ENCODE results near the gene SLC6A18.

Gene SLC6A18

GRCh38 chr5:1203968-1204692 is 21.1 kb upstream of the SLC6A18 start:
- no peak for DNase-seq

DNA sequence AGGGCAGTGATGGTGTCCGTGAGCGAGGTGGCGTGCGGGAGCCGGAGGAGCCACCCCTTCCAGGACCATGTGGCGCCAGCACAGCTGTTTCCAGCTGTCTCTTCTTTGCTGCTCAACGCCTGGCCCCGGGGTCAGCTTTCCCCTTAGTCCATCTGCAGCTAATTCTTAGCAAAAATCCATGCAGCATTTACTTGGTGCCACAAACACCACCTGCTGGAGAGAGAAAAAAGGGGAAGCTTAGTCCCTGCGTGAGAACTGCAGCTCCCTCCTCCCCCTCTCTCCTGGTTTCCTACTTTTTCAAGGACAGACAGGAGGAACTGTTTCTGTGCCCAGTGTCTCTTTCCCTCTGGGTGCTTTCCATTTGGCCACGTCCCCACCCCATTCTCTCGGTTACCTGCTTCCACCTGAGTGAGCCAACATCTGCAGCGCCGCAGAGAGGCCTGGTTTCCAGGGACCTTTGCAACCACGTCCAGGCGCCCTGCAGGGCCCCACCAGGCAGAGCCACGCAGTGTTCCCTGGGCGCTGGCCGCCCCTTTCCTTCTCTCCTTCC is 20.4 kb upstream of the SLC6A18 start:
- no peak for DNase-seq

GRCh38 chr5:1205255-1206180 is 19.7 kb upstream of the SLC6A18 start:
- no peak for DNase-seq

DNA sequence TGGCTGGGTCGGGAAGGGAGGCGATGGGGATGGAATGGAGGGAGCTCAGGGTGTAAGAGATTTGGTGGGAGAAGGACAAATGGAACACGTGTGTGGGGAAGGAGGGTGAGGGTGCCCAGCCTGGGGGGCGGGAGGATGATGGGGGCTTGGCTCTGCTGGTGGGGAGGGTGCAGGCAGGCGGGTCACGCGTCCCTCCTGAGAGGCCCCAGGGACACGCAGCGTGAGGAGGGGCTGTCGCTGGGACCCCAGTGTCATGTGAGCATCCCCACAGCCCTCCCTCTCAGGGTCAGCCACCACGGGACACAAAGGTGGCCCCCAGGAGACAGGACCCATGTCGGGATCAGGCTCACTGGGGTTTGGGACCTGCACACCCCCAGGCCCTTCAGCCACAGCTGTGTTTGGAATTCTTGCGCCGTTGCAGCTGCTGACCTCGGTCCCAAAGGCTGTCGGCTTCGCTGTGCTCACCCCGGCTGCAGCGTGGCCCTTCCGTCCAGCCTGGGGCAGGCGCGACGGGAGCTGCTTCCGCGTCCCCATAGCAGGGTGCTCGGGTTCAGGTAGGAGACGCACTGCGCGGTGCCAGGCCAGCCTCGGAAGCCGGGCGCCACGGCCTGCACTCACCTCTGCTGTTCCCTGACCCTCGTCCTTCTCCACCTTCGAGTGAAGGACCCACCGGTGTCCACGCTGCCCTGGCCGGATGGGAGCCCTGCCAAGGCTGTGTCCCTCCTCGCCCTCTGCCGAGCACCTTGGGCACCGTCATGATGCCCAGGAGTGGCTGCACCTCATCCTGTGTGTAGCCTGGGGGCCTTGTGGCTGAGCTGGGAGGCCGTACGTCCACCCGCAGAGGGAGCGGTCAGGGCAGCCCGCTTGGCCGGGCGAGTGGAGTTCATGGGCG is 18.4 kb upstream of the SLC6A18 start:
- no peak for DNase-seq

- no peak for DNase-seq
These were observed 17.6 kb upstream of the SLC6A18 start for GRCh38 chr5:1207555-1207954.

GRCh38 chr5:1208221-1208742 is 16.9 kb upstream of the SLC6A18 start:
- no peak for DNase-seq

DNA sequence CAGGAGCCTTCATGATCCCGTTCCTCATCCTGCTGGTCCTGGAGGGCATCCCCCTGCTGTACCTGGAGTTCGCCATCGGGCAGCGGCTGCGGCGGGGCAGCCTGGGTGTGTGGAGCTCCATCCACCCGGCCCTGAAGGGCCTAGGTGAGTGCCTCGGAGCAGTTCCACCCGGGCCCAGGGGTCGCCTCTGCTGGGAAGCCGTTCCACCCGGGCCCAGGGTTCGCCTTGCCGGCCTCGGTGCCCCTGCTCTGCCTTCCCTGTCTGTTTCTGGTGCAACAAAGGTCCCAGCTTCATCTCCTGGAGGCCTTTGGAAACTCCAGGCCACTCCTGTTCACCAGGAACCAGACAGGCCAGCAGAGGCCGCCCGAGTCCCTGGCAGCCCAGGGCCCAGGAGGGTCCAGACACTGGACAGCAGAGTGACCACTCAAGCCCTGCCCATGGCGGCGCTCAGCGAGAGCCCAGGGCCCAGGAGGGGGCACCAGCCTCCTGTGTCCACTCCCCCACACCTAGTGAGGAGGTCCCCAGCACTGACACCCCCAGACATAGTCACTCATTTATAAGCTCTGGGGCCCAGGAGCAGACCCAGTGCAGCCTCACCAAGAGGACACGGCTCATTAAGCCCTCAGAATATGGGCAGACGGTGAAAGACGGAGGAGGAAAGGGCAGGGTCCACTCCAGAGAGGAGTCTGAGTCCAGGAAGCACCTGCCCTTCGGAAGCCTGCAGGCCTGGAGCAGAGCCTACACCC is 16.3 kb upstream of the SLC6A18 start:
- DNase-seq, result no peak

- no peak for DNase-seq
These were observed 15.7 kb upstream of the SLC6A18 start for GRCh38 chr5:1209489-1209852.

DNA sequence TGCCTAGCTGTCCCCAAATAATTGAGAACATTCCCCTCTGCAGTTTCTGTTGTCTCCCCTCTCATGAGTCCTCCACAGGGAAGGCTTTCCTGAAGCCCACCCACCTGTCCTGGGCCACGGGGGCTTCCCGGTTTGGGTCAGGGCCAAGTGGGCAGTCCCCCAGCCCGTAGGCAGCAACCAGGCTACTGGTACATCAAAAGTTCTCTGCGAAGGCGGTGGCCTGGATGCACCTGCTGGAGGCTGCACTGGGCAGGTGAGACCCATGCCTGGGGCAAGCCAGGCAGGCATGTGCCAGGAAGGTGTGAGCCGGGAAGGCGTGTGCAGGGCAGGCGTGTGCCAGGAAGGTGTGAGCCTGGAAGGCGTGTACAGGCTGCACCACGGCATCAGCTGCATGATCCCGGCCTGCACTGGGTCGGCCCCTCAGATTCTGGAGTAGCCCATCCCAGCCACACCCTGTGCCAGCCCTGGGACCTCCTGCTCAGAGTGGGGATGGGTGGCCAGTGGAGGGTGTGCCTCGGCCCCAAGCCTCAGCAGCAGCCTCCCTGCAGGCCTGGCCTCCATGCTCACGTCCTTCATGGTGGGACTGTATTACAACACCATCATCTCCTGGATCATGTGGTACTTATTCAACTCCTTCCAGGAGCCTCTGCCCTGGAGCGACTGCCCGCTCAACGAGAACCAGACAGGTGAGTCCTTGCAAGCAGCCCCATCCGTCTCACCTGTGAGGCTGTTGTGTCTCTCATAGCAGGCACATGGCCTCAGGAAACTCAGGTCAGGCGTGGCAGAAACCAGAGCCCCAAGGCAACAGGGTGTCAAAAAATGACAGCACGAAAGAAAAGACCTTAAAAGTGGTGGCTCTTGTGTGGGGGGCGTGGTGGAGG is 15.0 kb upstream of the SLC6A18 start:
- DNase-seq, result no peak

GRCh38 chr5:1210832-1211251 is 14.3 kb upstream of the SLC6A18 start:
- no peak for DNase-seq

- no peak for DNase-seq
These were observed 13.5 kb upstream of the SLC6A18 start for GRCh38 chr5:1211701-1212100.

DNA sequence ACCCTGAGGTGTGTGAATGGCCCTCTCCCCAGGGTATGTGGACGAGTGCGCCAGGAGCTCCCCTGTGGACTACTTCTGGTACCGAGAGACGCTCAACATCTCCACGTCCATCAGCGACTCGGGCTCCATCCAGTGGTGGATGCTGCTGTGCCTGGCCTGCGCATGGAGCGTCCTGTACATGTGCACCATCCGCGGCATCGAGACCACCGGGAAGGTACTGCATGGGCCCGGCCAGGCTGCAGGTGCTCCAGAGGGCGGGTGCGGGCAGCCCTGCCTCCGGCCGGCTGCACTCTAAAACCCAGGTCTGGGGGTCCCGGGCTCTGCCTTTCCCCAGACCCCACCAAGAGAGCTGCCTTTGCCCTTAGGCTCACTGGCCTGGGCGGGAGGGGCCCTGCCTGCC is 12.9 kb upstream of the SLC6A18 start:
- DNase-seq, result no peak

DNA sequence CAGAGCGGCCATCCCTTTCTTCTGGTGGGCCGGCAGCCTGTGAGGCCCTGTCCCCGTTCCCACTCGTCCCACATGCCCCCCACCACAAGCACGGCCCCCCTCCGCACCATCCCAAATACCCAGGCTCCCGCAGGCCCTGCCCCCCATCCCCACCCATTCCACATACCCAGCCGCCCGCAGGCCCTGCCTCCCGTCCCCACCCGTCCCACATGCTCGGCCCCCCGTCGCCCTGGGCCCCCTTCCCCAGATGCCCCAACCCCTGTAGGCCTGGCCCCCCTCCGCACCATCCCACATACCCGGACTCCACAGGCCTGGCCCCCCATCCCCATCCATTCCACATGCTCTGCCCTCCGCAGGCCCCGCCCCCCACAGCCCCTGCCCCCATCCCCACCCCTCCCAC is 12.3 kb upstream of the SLC6A18 start:
- no peak for DNase-seq

GRCh38 chr5:1213508-1214162 is 11.5 kb upstream of the SLC6A18 start:
- DNase-seq, result no peak

GRCh38 chr5:1214163-1214935 is 10.8 kb upstream of the SLC6A18 start:
- DNase-seq, result no peak

DNA sequence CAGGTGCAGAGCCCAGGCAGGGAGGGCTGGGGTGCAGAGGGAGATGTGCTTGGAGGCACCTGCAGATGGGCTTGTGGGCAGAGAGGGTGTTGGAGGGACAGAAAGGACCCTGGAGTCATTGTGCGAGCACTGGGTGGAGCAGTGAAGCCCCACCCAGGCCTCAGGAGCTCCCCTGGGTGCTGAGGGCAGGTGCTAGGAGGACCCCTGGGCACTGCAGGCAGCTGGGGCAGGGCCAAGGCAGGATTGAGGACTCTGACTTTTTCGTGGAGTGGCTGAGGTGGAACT is 10.3 kb upstream of the SLC6A18 start:
- DNase-seq, result no peak

GRCh38 chr5:1215320-1216096 is 9.7 kb upstream of the SLC6A18 start:
- DNase-seq, result no peak

DNA sequence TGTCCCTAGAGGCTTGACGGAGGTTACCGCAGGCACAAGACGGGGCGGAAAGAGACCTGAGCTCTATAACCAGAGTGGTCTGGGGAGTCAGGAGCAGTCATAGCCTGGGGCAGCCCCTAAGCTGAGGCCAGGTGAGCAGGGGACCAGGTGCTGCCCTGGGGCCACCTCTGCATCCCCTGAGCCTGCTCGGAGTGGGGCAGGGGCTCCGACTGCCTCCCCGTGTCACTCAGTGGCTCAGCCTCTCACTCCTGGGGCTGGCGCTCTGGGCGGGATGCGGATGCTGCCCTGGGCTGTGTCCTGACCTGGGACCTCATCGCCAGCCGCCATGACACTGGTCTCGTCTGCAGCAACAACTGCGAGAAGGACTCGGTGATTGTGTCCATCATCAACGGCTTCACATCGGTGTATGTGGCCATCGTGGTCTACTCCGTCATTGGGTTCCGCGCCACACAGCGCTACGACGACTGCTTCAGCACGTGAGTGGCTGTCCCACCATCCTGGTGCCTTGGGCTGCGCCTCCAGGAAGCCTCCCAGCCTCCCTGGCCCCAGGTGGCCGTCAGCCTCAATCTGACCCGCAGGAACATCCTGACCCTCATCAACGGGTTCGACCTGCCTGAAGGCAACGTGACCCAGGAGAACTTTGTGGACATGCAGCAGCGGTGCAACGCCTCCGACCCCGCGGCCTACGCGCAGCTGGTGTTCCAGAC is 8.8 kb upstream of the SLC6A18 start:
- DNase-seq, result no peak
